ENCODE measurements around the gene LTC4S. TPM values are rescaled to one million over a fixed set of nuclear protein-coding genes. Genes with fewer than 3 reads are reported as not detected.

The LTC4S gene
- 34.0 and 76.1 TPM in 2 replicates for total RNA-seq

GRCh38 chr5:179793468-179794139 lies at the start of gene LTC4S:
LTC4S (plus strand) TSS chr5:179793986; CDS start chr5:179794081, 95 bp downstream.

GRCh38 chr5:179806250-179807048 lies 12.7 kb downstream of the LTC4S start, which contains the start of gene MGAT4B:
MGAT4B (minus strand) TSS chr5:179806866; CDS start chr5:179806583, 283 bp downstream.

GRCh38 chr5:179820483-179821297 lies 26.9 kb downstream of the LTC4S start, which contains the start of gene SQSTM1:
SQSTM1 (plus strand) TSS chr5:179820905; CDS start chr5:179820937, 32 bp downstream.

Other genes starting within 250 kb of the LTC4S start
- 17.6 and 25.1 TPM in 2 replicates for gene RUFY1, start 243.4 kb upstream of the LTC4S start, total RNA-seq
- 110 and 177 TPM in 2 replicates for gene HNRNPH1, start 170.3 kb upstream of the LTC4S start, total RNA-seq
- gene CBY3, start 113.0 kb upstream of the LTC4S start, total RNA-seq, result not detected in 2 replicates
- gene CANX, start 95.0 kb upstream of the LTC4S start, total RNA-seq, result 333 and 357 TPM in 2 replicates
- gene MAML1, start 61.2 kb upstream of the LTC4S start, total RNA-seq, result 16.5 and 17.7 TPM in 2 replicates
- gene MGAT4B, start 12.9 kb downstream of the LTC4S start, total RNA-seq, result 154 and 168 TPM in 2 replicates
- gene SQSTM1, start 26.9 kb downstream of the LTC4S start, total RNA-seq, result 407 and 522 TPM in 2 replicates
- 12.5 and 15.4 TPM in 2 replicates for gene MRNIP, start 64.8 kb downstream of the LTC4S start, total RNA-seq
- 60.2 and 69.1 TPM in 2 replicates for gene TBC1D9B, start 113.9 kb downstream of the LTC4S start, total RNA-seq